ENCODE data around the gene SH3GL1. TPM values are rescaled to one million over a fixed set of nuclear protein-coding genes. Genes with fewer than 3 reads are reported as not detected.
"Not testable (repeated sequence)": the region's sequence is repeated elsewhere in the genome, so short reads cannot be mapped to it uniquely, and the experiment has no call there.

The SH3GL1 gene
- total RNA-seq, 1 donor from 2014 or later: 66.5 TPM

DNA sequence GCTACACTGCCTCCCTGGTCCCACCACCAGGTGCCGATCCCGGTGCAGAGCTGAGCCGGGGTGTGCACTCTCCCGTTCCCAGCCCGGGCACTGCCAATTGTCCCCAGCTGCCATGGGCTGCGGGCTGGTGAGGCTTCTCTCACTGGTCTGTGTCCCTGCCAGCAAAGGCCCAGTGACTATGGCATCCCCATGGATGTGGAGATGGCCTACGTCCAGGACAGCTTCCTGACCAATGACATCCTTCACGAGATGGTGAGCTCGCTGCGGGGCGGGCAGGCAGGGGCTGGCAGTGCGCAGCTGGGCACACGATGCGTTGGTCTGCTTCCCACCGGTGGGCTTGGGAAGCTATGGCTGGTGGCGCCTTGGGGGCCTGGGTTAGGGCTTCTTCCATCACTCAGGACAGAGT, 42.4 kb downstream of the SH3GL1 start:
- DNase-seq (ENCODE audit: low read depth): no peak
- H3K4me3 ChIP-seq (ENCODE audit: low read depth, low read length): no peak overlapping the region
- TF ChIP-seq, protein P1, sequence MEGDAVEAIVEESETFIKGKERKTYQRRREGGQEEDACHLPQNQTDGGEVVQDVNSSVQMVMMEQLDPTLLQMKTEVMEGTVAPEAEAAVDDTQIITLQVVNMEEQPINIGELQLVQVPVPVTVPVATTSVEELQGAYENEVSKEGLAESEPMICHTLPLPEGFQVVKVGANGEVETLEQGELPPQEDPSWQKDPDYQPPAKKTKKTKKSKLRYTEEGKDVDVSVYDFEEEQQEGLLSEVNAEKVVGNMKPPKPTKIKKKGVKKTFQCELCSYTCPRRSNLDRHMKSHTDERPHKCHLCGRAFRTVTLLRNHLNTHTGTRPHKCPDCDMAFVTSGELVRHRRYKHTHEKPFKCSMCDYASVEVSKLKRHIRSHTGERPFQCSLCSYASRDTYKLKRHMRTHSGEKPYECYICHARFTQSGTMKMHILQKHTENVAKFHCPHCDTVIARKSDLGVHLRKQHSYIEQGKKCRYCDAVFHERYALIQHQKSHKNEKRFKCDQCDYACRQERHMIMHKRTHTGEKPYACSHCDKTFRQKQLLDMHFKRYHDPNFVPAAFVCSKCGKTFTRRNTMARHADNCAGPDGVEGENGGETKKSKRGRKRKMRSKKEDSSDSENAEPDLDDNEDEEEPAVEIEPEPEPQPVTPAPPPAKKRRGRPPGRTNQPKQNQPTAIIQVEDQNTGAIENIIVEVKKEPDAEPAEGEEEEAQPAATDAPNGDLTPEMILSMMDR (conservative IDR thresholded peaks at IDR 0.05; ENCODE audit: low read depth, low read length): no peak

DNA sequence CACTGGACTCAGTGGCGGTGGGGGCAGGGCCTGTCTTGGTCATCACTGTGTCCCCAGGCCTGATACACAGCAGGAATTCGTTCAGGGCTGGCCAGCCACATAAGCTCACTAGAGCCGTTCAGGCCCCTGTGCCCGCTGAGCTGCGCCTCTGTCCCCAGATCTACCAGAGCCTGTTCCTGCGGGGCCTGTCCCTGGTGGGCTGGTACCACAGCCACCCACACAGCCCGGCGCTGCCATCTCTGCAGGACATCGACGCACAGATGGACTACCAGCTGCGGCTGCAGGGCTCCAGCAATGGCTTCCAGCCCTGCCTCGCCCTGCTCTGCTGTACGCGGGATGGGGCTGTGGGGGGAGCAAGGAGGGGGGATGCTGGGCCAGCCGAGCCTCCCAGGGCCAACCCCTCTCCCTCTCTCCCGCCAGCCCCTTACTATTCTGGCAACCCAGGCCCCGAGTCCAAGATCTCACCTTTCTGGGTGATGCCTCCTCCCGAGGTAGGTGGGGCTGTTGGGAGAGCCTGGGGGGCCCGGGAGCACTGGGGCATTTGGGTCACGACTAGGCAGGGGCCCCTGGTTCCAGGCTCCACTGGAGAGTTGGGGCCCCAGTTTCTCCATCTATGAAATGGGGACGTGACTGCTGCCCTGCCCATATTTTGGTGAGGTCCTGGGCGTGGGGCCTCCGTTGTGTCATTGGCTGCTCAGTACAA, 43.1 kb downstream of the SH3GL1 start:
- TF ChIP-seq, protein P1 (conservative IDR thresholded peaks at IDR 0.05; ENCODE audit: low read depth, low read length): no peak

DNA sequence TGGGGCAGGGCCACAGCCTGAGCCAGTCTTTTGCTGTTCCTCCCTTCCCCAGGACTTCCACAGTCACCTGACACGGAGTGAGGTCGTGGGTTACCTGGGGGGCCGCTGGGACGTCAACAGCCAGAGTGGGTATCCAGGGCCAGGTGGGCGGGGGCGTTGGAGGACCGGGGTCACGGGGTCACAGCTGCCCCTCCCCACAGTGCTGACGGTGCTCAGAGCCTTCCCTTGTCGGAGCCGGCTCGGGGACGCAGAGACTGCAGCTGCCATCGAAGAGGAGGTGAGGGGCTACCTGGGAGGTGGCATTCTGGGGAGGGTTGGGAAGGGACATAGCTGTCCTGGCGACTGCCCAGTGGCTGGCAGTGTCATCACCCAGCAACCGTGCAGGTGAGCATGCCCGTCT, 45.5 kb downstream of the SH3GL1 start:
- no peak for DNase-seq (ENCODE audit: low read depth)
- no peak overlapping the region for H3K4me3 ChIP-seq (ENCODE audit: low read depth, low read length)
- TF ChIP-seq, protein P1 (conservative IDR thresholded peaks at IDR 0.05; ENCODE audit: low read depth, low read length): no peak

More for the DNA sequence above, 43.1 kb downstream of the SH3GL1 start:
- no peak overlapping the region for H3K4me3 ChIP-seq (ENCODE audit: low read depth, low read length)
- DNase-seq (ENCODE audit: low read depth): no peak

- no peak overlapping the region for H3K4me3 ChIP-seq (ENCODE audit: low read depth, low read length)
- DNase-seq (ENCODE audit: low read depth): no peak
- TF ChIP-seq, protein P1 (conservative IDR thresholded peaks at IDR 0.05; ENCODE audit: low read depth, low read length): no peak
Observed at GRCh38 chr19:4354282-4354681, 46.1 kb downstream of the SH3GL1 start.

DNA sequence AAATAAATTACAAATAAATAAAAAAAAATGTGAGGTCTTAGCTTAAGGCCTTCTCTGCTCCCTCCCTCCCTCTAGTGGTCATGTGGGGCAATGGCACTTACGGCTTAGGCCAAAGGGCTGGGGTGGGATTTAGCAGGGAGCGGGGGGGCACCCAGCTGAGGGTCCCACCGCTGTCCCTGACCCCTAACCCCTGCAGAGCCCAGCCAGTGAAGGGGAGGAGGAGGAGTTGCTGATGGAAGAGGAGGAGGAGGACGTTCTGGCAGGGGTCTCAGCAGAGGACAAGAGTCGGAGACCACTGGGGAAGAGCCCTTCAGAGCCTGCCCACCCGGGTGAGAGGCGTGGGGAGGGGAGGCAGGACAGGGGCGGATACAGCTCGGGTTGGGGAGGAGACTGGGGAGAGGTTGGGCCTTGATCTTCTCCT, 47.6 kb downstream of the SH3GL1 start:
- TF ChIP-seq, protein P1 (conservative IDR thresholded peaks at IDR 0.05; ENCODE audit: low read depth, low read length): peak; percentile 77
- H3K4me3 ChIP-seq (ENCODE audit: low read depth, low read length): no peak overlapping the region
- no peak for DNase-seq (ENCODE audit: low read depth)

DNA sequence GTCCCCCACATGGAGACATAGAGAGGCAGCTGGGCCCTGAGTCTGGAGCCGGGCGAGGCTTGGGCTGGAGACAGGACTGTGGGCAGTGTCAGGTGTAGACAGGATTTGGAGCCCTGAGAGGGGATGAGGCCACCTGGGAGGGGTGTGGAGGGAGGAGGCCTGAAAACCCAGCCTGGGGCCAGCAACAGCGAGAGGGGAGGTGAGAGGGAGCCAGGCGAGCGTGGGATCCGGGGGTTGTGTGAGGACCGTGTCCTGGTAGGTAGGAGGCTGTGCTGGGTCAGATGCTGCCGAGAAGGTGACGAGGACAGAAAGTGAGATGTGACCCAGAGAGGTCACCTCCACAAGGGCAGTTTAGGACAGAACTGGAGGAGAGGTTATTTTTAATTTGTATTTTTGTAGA, 49.6 kb downstream of the SH3GL1 start:
- TF ChIP-seq, protein P1 (conservative IDR thresholded peaks at IDR 0.05; ENCODE audit: low read depth, low read length): no peak
- DNase-seq (ENCODE audit: low read depth): no peak
- no peak overlapping the region for H3K4me3 ChIP-seq (ENCODE audit: low read depth, low read length)

GRCh38 chr19:4350111-4350510, 50.2 kb downstream of the SH3GL1 start:
- DNase-seq (ENCODE audit: low read depth): no peak
- TF ChIP-seq, protein P1 (conservative IDR thresholded peaks at IDR 0.05; ENCODE audit: low read depth, low read length): no peak
- H3K4me3 ChIP-seq (ENCODE audit: low read depth, low read length): no peak overlapping the region

GRCh38 chr19:4349225-4349624, 51.1 kb downstream of the SH3GL1 start:
- DNase-seq (ENCODE audit: low read depth); H3K4me3 ChIP-seq (ENCODE audit: low read depth, low read length): not testable (repeated sequence)
